HepG2 (cell line): Measurements from ENCODE around the gene NOL4L. TPM values are rescaled to one million over a fixed set of nuclear protein-coding genes. Genes with fewer than 3 reads are reported as not detected.

Source experiments
- AGO2 ChIP-seq: fragments of 200-400 bp; formaldehyde crosslinking; optimal IDR thresholded peaks from 2 replicates; pipeline ENCODE3; 2017; ENCODE audit warnings: mild to moderate bottlenecking, low read depth, low read length, moderate library complexity
- ARHGAP35 ChIP-seq: sonication (generic); formaldehyde crosslinking; IDR thresholded peaks from 2 replicates; pipeline ENCODE4 v1.9.0; 2022; ENCODE audit warnings: mild to moderate bottlenecking, inconsistent platforms, moderate library complexity, missing genetic modification reagents, borderline replicate concordance
- ARID2 ChIP-seq: sonication (generic); formaldehyde crosslinking; IDR thresholded peaks from 2 replicates; pipeline ENCODE4 v1.8.1; 2022; ENCODE audit warnings: mild to moderate bottlenecking, missing genetic modification reagents, borderline replicate concordance
- REXO4 ChIP-seq: sonication (generic); formaldehyde crosslinking; IDR thresholded peaks from 2 replicates; pipeline ENCODE4 v1.8.0; 2022; ENCODE audit warnings: missing genetic modification reagents, mild to moderate bottlenecking, borderline replicate concordance
- SRSF4 ChIP-seq: fragments of 200-400 bp; formaldehyde crosslinking; IDR thresholded peaks from one replicate; pipeline ENCODE4 v1.6.1; 2018; ENCODE audit warnings: mild to moderate bottlenecking, low read depth, low read length, moderate library complexity; ENCODE audit not compliant: poor library complexity, severe bottlenecking
- SSRP1 ChIP-seq: IDR thresholded peaks from 2 replicates; pipeline ENCODE4 v1.6.1; 2016; ENCODE audit warnings: control low read depth
- ZNF34 ChIP-seq: sonication (generic); formaldehyde crosslinking; IDR thresholded peaks from 2 replicates; pipeline ENCODE4 v1.4.0; 2020; ENCODE audit warnings: mild to moderate bottlenecking, missing genetic modification reagents, borderline replicate concordance
- ZNF563 ChIP-seq: sonication (generic); formaldehyde crosslinking; IDR thresholded peaks from 2 replicates; pipeline ENCODE4 v1.8.0; 2022; ENCODE audit warnings: mild to moderate bottlenecking, moderate library complexity, missing genetic modification reagents
- ZNF644 ChIP-seq: IDR thresholded peaks from 2 replicates; pipeline ENCODE4 v1.6.1; 2016; ENCODE audit warnings: low read depth
- ZNF7 ChIP-seq: IDR thresholded peaks from 2 replicates; pipeline ENCODE4 v1.6.1; 2016; ENCODE audit warnings: missing biosample characterization, missing genetic modification reagents
- polyA plus RNA-seq, 8 experiments: library from polyadenylated mRNA; depleted of rRNA in 3 of 8; stranded (reverse) in 7 of 8; unstranded in 1 of 8; fragments of >200 nt; fragmentation: Illumina TruSeq in 4 of 8; extraction: Trizol in 4 of 8; gene quantifications; 2 replicates each; pipeline versions ENCODE4 v1.2.1 to v1.2.3, GENCODE V29; 2011 to 2016; ENCODE audit warnings: low read depth in 4 of 8, missing spikeins in 1 of 8, mixed read lengths in 1 of 8; ENCODE audit not compliant: insufficient read depth in 1 of 8
- total RNA-seq, 5 experiments: library from RNA; depleted of rRNA; stranded (reverse); fragments of >200 nt; fragmentation: Illumina TruSeq; extraction: Trizol; gene quantifications; 2 replicates each; pipeline ENCODE4 v1.2.3, GENCODE V29; 2016; ENCODE audit warnings: low read depth in 1 of 5
- TF ChIP-seq, protein P1 (sequence below): sonication (generic); formaldehyde crosslinking; IDR thresholded peaks from 2 replicates; pipeline ENCODE4 v1.5.1; 2020; ENCODE audit warnings: missing genetic modification reagents, mild to moderate bottlenecking, borderline replicate concordance
- TF ChIP-seq, protein P2 (sequence below): sonication (generic); formaldehyde crosslinking; IDR thresholded peaks from 2 replicates; pipeline ENCODE4 v1.9.0; 2021; ENCODE audit warnings: missing genetic modification reagents, mild to moderate bottlenecking, borderline replicate concordance
- TF ChIP-seq, protein P3 (sequence below), 2 experiments: sonication (generic) in 1 of 2; formaldehyde crosslinking in 1 of 2; IDR thresholded peaks; 2 replicates each; pipeline versions ENCODE4 v1.5.1 to v1.6.1; 2011 to 2020; ENCODE audit warnings: borderline replicate concordance in 1 of 2, low read depth in 1 of 2, low read length in 1 of 2, mild to moderate bottlenecking in 1 of 2, missing genetic modification reagents in 1 of 2, moderate library complexity in 1 of 2
- TF ChIP-seq, protein P4 (sequence below): sonication (generic); formaldehyde crosslinking; IDR thresholded peaks from 2 replicates; pipeline ENCODE4 v1.4.0; 2020; ENCODE audit warnings: missing genetic modification reagents, borderline replicate concordance
- TF ChIP-seq, protein P5 (sequence below): sonication (generic); formaldehyde crosslinking; IDR thresholded peaks from 2 replicates; pipeline ENCODE4 v1.4.0; 2020; ENCODE audit warnings: missing genetic modification reagents, mild to moderate bottlenecking, borderline replicate concordance

NOL4L gene
- total and polyA plus RNA-seq, 2 of the 13 experiments (the other 11 are each of a cell fraction or from before 2014, with no cell fraction given), result 16.6 to 35.4 TPM

DNA sequence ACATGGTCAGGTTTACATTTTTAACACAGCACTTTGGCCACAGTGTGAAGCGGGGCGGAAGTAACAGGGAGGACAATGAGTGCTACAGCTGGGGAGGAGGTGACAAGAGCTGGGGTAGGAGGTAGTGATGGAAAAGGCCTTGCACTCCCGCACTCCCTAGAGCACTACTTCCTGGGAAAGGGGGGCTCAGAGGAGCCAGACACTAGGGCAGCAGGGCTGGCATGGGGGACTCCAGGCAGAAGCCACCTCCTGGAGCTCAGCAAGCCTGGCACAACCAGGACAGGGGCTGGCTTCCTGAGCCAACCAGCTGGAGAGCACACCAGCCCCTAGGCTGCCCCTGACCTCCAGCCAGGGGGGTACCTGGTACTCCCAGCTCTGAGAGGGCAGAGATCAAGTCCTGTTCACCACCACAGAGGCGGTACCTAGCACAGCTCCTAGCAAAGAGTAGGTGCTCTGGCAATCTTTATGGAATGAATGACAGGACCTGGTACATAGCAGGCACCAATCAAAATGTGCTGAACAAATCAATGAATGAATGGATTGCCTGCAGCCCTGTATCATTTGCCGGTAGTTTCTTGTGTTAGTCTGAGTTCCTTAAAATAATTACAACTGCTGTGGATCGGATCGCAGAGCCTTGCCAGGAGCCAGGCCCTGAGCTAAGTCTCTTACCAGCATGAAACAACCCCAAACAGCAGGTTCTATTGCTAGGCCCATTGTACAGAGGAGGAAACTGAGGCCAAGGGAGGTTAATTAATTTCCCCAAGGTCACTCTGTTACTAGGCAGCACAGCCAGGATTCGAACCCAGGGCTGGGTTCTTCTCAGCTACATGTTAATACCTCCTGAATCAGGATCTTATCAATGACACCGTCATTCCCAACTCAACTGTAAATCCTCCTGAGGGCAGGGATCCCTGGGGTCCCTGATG lies 15.5 kb downstream of the NOL4L start (continued):
- TF ChIP-seq, protein P1, sequence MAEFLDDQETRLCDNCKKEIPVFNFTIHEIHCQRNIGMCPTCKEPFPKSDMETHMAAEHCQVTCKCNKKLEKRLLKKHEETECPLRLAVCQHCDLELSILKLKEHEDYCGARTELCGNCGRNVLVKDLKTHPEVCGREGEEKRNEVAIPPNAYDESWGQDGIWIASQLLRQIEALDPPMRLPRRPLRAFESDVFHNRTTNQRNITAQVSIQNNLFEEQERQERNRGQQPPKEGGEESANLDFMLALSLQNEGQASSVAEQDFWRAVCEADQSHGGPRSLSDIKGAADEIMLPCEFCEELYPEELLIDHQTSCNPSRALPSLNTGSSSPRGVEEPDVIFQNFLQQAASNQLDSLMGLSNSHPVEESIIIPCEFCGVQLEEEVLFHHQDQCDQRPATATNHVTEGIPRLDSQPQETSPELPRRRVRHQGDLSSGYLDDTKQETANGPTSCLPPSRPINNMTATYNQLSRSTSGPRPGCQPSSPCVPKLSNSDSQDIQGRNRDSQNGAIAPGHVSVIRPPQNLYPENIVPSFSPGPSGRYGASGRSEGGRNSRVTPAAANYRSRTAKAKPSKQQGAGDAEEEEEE (CRISPR knock-in tag), result 0 out of 2 replicates have a peak, but pooled peaks have one; percentile 87
- TF ChIP-seq, protein P2, sequence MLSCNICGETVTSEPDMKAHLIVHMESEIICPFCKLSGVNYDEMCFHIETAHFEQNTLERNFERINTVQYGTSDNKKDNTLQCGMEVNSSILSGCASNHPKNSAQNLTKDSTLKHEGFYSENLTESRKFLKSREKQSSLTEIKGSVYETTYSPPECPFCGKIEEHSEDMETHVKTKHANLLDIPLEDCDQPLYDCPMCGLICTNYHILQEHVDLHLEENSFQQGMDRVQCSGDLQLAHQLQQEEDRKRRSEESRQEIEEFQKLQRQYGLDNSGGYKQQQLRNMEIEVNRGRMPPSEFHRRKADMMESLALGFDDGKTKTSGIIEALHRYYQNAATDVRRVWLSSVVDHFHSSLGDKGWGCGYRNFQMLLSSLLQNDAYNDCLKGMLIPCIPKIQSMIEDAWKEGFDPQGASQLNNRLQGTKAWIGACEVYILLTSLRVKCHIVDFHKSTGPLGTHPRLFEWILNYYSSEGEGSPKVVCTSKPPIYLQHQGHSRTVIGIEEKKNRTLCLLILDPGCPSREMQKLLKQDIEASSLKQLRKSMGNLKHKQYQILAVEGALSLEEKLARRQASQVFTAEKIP (CRISPR knock-in tag), result no peak
- TF ChIP-seq ZNF563 (CRISPR knock-in tag) (no peak), SSRP1 (CRISPR knock-in tag) (no peak), ARID2 (CRISPR knock-in tag) (no peak), ZNF644 (CRISPR knock-in tag) (no peak), ZNF34 (no peak), REXO4 (CRISPR knock-in tag) (no peak), SRSF4 (no peak), AGO2 (no peak), ZNF7 (no peak), ARHGAP35 (CRISPR knock-in tag) (peak; percentile 36; the same call in 1 of the 2 replicates)
- TF ChIP-seq, protein P3, sequence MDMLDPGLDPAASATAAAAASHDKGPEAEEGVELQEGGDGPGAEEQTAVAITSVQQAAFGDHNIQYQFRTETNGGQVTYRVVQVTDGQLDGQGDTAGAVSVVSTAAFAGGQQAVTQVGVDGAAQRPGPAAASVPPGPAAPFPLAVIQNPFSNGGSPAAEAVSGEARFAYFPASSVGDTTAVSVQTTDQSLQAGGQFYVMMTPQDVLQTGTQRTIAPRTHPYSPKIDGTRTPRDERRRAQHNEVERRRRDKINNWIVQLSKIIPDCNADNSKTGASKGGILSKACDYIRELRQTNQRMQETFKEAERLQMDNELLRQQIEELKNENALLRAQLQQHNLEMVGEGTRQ (IDR thresholded peaks at IDR 0.05; ENCODE audit: low read depth, low read length), result no peak
- TF ChIP-seq, protein P3 (CRISPR knock-in tag; IDR thresholded peaks at IDR 0.05; ENCODE audit: borderline replicate concordance), result no peak
- TF ChIP-seq, protein P4, sequence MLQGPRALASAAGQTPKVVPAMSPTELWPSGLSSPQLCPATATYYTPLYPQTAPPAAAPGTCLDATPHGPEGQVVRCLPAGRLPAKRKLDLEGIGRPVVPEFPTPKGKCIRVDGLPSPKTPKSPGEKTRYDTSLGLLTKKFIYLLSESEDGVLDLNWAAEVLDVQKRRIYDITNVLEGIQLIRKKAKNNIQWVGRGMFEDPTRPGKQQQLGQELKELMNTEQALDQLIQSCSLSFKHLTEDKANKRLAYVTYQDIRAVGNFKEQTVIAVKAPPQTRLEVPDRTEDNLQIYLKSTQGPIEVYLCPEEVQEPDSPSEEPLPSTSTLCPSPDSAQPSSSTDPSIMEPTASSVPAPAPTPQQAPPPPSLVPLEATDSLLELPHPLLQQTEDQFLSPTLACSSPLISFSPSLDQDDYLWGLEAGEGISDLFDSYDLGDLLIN (CRISPR knock-in tag), result no peak
- TF ChIP-seq, protein P5, sequence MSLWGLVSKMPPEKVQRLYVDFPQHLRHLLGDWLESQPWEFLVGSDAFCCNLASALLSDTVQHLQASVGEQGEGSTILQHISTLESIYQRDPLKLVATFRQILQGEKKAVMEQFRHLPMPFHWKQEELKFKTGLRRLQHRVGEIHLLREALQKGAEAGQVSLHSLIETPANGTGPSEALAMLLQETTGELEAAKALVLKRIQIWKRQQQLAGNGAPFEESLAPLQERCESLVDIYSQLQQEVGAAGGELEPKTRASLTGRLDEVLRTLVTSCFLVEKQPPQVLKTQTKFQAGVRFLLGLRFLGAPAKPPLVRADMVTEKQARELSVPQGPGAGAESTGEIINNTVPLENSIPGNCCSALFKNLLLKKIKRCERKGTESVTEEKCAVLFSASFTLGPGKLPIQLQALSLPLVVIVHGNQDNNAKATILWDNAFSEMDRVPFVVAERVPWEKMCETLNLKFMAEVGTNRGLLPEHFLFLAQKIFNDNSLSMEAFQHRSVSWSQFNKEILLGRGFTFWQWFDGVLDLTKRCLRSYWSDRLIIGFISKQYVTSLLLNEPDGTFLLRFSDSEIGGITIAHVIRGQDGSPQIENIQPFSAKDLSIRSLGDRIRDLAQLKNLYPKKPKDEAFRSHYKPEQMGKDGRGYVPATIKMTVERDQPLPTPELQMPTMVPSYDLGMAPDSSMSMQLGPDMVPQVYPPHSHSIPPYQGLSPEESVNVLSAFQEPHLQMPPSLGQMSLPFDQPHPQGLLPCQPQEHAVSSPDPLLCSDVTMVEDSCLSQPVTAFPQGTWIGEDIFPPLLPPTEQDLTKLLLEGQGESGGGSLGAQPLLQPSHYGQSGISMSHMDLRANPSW, result no peak
